ENCODE data around the gene ZNF839. TPM values are rescaled to one million over a fixed set of nuclear protein-coding genes. Genes with fewer than 3 reads are reported as not detected.
"Not testable (repeated sequence)": the region's sequence is repeated elsewhere in the genome, so short reads cannot be mapped to it uniquely, and the experiment has no call there.

The ZNF839 gene
- total RNA-seq, 1 experiment from 2014 or later, result 14.3 TPM

GRCh38 chr14:102326583-102326982 is 7.0 kb downstream of the ZNF839 start:
- Histone ChIP-seq H3K9me2 (replicated peaks; ENCODE audit: insufficient read depth, low read length) (no peaks in the 10 kb centered on the region), H3K4me3 (ENCODE audit: low read length) (no peak overlapping the region), H3K79me2 (ENCODE audit: low read length) (peaks cover 26% of the 10 kb centered on the region), H3K27me3 (ENCODE audit: low read length) (no peaks in the 10 kb centered on the region), H3K4me1 (ENCODE audit: low read length) (peaks cover 5% of the 10 kb centered on the region; the same call in 1 of the 2 replicates), H2AFZ (ENCODE audit: low read length) (no peak overlapping the region), H4K20me1 (ENCODE audit: insufficient read depth, low read depth, low read length) (no peaks in the 10 kb centered on the region; the same call in 1 of the 2 replicates), H3K4me2 (ENCODE audit: low read depth, low read length, poor library complexity, severe bottlenecking) (no peak overlapping the region), H3K9me3 (ENCODE audit: low read length) (no peaks in the 10 kb centered on the region), H3K9ac (ENCODE audit: low read length) (no peak overlapping the region), H3K27ac (ENCODE audit: low read length) (no peak overlapping the region), H3K36me3 (ENCODE audit: insufficient read depth, low read length) (peaks cover 8% of the 10 kb centered on the region; the same call in 1 of the 2 replicates)
- no peak for DNase-seq

- H3K4me2 ChIP-seq (ENCODE audit: low read depth, low read length, poor library complexity, severe bottlenecking); H3K4me3 ChIP-seq (ENCODE audit: low read length); DNase-seq; H3K9me3 ChIP-seq (ENCODE audit: low read length); H3K4me1 ChIP-seq (ENCODE audit: low read length); H4K20me1 ChIP-seq (ENCODE audit: insufficient read depth, low read depth, low read length); H3K9ac ChIP-seq (ENCODE audit: low read length); H3K27me3 ChIP-seq (ENCODE audit: low read length); H2AFZ ChIP-seq (ENCODE audit: low read length); H3K27ac ChIP-seq (ENCODE audit: low read length); H3K9me2 ChIP-seq (replicated peaks; ENCODE audit: insufficient read depth, low read length); H3K36me3 ChIP-seq (ENCODE audit: insufficient read depth, low read length); H3K79me2 ChIP-seq (ENCODE audit: low read length): not testable (repeated sequence)
Observed at GRCh38 chr14:102329381-102329780, 9.8 kb downstream of the ZNF839 start.

- Histone ChIP-seq H3K9ac (ENCODE audit: low read length) (no peak overlapping the region), H3K4me2 (ENCODE audit: low read depth, low read length, poor library complexity, severe bottlenecking) (no peak overlapping the region), H3K36me3 (ENCODE audit: insufficient read depth, low read length) (peaks cover 3% of the 10 kb centered on the region; the same call in 1 of the 2 replicates), H2AFZ (ENCODE audit: low read length) (no peak overlapping the region), H4K20me1 (ENCODE audit: insufficient read depth, low read depth, low read length) (no peaks in the 10 kb centered on the region; the same call in 1 of the 2 replicates), H3K4me1 (ENCODE audit: low read length) (no peaks in the 10 kb centered on the region), H3K27me3 (ENCODE audit: low read length) (no peaks in the 10 kb centered on the region), H3K27ac (ENCODE audit: low read length) (no peak overlapping the region), H3K79me2 (ENCODE audit: low read length) (peaks cover 3% of the 10 kb centered on the region; the same call in 1 of the 2 replicates), H3K9me2 (replicated peaks; ENCODE audit: insufficient read depth, low read length) (no peaks in the 10 kb centered on the region), H3K9me3 (ENCODE audit: low read length) (no peaks in the 10 kb centered on the region), H3K4me3 (ENCODE audit: low read length) (no peak overlapping the region)
- DNase-seq, result no peak
Observed at GRCh38 chr14:102330806-102331205, 11.3 kb downstream of the ZNF839 start.

- H3K4me1 ChIP-seq (ENCODE audit: low read length), result no peaks in the 10 kb centered on the region
- no peaks in the 10 kb centered on the region; the same call in 1 of the 2 replicates for H4K20me1 ChIP-seq (ENCODE audit: insufficient read depth, low read depth, low read length)
- H3K9me2 ChIP-seq (replicated peaks; ENCODE audit: insufficient read depth, low read length), result no peaks in the 10 kb centered on the region
- H3K79me2 ChIP-seq (ENCODE audit: low read length), result peaks cover 3% of the 10 kb centered on the region; the same call in 1 of the 2 replicates
- no peak overlapping the region for H3K9ac ChIP-seq (ENCODE audit: low read length)
- no peak overlapping the region for H3K27ac ChIP-seq (ENCODE audit: low read length)
- H3K4me3 ChIP-seq (ENCODE audit: low read length), result no peak overlapping the region
- no peaks in the 10 kb centered on the region for H3K27me3 ChIP-seq (ENCODE audit: low read length)
- no peaks in the 10 kb centered on the region for H3K9me3 ChIP-seq (ENCODE audit: low read length)
- no peak overlapping the region for H3K4me2 ChIP-seq (ENCODE audit: low read depth, low read length, poor library complexity, severe bottlenecking)
- peaks cover 15% of the 10 kb centered on the region; the same call in 1 of the 2 replicates for H3K36me3 ChIP-seq (ENCODE audit: insufficient read depth, low read length)
- DNase-seq, result no peak
- H2AFZ ChIP-seq (ENCODE audit: low read length), result no peak overlapping the region
Observed at GRCh38 chr14:102333390-102333789, 13.8 kb downstream of the ZNF839 start.

- H3K79me2 ChIP-seq (ENCODE audit: low read length), result no peaks in the 10 kb centered on the region
- no peaks in the 10 kb centered on the region for H3K9me2 ChIP-seq (replicated peaks; ENCODE audit: insufficient read depth, low read length)
- H4K20me1 ChIP-seq (ENCODE audit: insufficient read depth, low read depth, low read length), result no peaks in the 10 kb centered on the region; the same call in 1 of the 2 replicates
- no peaks in the 10 kb centered on the region for H3K4me1 ChIP-seq (ENCODE audit: low read length)
- peaks cover 19% of the 10 kb centered on the region; the same call in 1 of the 2 replicates for H3K36me3 ChIP-seq (ENCODE audit: insufficient read depth, low read length)
- H3K4me3 ChIP-seq (ENCODE audit: low read length), result no peak overlapping the region
- no peak overlapping the region for H3K9ac ChIP-seq (ENCODE audit: low read length)
- H3K9me3 ChIP-seq (ENCODE audit: low read length), result no peaks in the 10 kb centered on the region
- H3K27me3 ChIP-seq (ENCODE audit: low read length), result no peaks in the 10 kb centered on the region
- no peak overlapping the region for H3K4me2 ChIP-seq (ENCODE audit: low read depth, low read length, poor library complexity, severe bottlenecking)
- no peak overlapping the region for H3K27ac ChIP-seq (ENCODE audit: low read length)
- no peak for DNase-seq
- H2AFZ ChIP-seq (ENCODE audit: low read length), result no peak overlapping the region
Observed at GRCh38 chr14:102333795-102334705, 14.5 kb downstream of the ZNF839 start.

- H3K9ac ChIP-seq (ENCODE audit: low read length), result no peak overlapping the region
- no peaks in the 10 kb centered on the region for H3K9me3 ChIP-seq (ENCODE audit: low read length)
- H4K20me1 ChIP-seq (ENCODE audit: insufficient read depth, low read depth, low read length), result no peaks in the 10 kb centered on the region; the same call in 1 of the 2 replicates
- H3K4me3 ChIP-seq (ENCODE audit: low read length), result no peak overlapping the region
- no peak overlapping the region for H3K27ac ChIP-seq (ENCODE audit: low read length)
- H3K36me3 ChIP-seq (ENCODE audit: insufficient read depth, low read length), result peaks cover 20% of the 10 kb centered on the region; the same call in 1 of the 2 replicates
- no peak overlapping the region for H2AFZ ChIP-seq (ENCODE audit: low read length)
- no peak overlapping the region for H3K4me2 ChIP-seq (ENCODE audit: low read depth, low read length, poor library complexity, severe bottlenecking)
- no peaks in the 10 kb centered on the region for H3K79me2 ChIP-seq (ENCODE audit: low read length)
- H3K4me1 ChIP-seq (ENCODE audit: low read length), result no peaks in the 10 kb centered on the region
- H3K9me2 ChIP-seq (replicated peaks; ENCODE audit: insufficient read depth, low read length), result no peaks in the 10 kb centered on the region
- no peak for DNase-seq
- H3K27me3 ChIP-seq (ENCODE audit: low read length), result no peaks in the 10 kb centered on the region
Observed at GRCh38 chr14:102335163-102335562, 15.6 kb downstream of the ZNF839 start.

GRCh38 chr14:102338724-102339123 is 19.2 kb downstream of the ZNF839 start:
- DNase-seq, result no peak
- Histone ChIP-seq H3K4me2 (ENCODE audit: low read depth, low read length, poor library complexity, severe bottlenecking) (no peak overlapping the region), H3K27ac (ENCODE audit: low read length) (no peak overlapping the region), H3K9ac (ENCODE audit: low read length) (no peak overlapping the region), H3K27me3 (ENCODE audit: low read length) (no peaks in the 10 kb centered on the region), H3K9me2 (replicated peaks; ENCODE audit: insufficient read depth, low read length) (no peaks in the 10 kb centered on the region), H4K20me1 (ENCODE audit: insufficient read depth, low read depth, low read length) (no peaks in the 10 kb centered on the region), H3K36me3 (ENCODE audit: insufficient read depth, low read length) (peaks cover 21% of the 10 kb centered on the region; the same call in 1 of the 2 replicates), H3K4me3 (ENCODE audit: low read length) (no peak overlapping the region), H3K79me2 (ENCODE audit: low read length) (no peaks in the 10 kb centered on the region), H3K9me3 (ENCODE audit: low read length) (no peaks in the 10 kb centered on the region), H2AFZ (ENCODE audit: low read length) (no peak overlapping the region), H3K4me1 (ENCODE audit: low read length) (no peaks in the 10 kb centered on the region)

- H3K9me3 ChIP-seq (ENCODE audit: low read length), result no peaks in the 10 kb centered on the region
- H3K27ac ChIP-seq (ENCODE audit: low read length), result no peak overlapping the region
- no peak overlapping the region for H3K4me2 ChIP-seq (ENCODE audit: low read depth, low read length, poor library complexity, severe bottlenecking)
- H3K4me1 ChIP-seq (ENCODE audit: low read length), result no peaks in the 10 kb centered on the region
- H3K36me3 ChIP-seq (ENCODE audit: insufficient read depth, low read length), result peaks cover 24% of the 10 kb centered on the region; the same call in 1 of the 2 replicates
- no peaks in the 10 kb centered on the region for H3K27me3 ChIP-seq (ENCODE audit: low read length)
- no peaks in the 10 kb centered on the region for H3K9me2 ChIP-seq (replicated peaks; ENCODE audit: insufficient read depth, low read length)
- H4K20me1 ChIP-seq (ENCODE audit: insufficient read depth, low read depth, low read length), result no peaks in the 10 kb centered on the region
- H3K79me2 ChIP-seq (ENCODE audit: low read length), result no peaks in the 10 kb centered on the region
- H3K9ac ChIP-seq (ENCODE audit: low read length), result no peak overlapping the region
- H2AFZ ChIP-seq (ENCODE audit: low read length), result no peak overlapping the region
- DNase-seq, result no peak
- H3K4me3 ChIP-seq (ENCODE audit: low read length), result no peak overlapping the region
Observed at GRCh38 chr14:102341566-102341965, 22.0 kb downstream of the ZNF839 start.

Measured in Karpas-422 (cell line).